HG02981 (cell line): Measurements from ENCODE around the gene APLN.

Source experiments
- ATAC-seq: cut with Tn5 transposase; IDR thresholded peaks from one replicate; pipeline ENCODE4 v1.9.1; 2021; ENCODE audit warnings: mild to moderate bottlenecking, moderate library complexity; ENCODE audit not compliant: unreplicated experiment

Gene APLN

GRCh38 chrX:129642641-129643040 lies 12.1 kb downstream of the APLN start:
- no peak for ATAC-seq

DNA sequence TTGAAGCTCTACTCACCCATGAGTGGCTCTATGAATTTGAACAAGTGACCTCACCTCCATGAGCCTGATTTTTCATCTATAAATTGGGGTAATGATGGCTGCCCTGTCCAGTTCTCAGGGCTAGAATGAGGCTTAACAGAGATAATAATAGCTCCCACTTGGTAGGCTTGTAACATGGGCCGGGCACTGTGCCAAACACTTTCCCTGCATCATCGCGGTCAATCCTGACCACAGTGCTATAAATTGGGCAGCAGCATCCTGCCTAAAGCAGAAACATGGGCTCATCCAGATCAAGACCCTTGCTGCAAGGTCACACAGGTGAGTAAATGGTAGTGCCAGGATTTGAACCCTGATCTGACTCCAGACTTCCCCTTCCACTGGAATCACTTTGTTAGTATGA lies 12.8 kb downstream of the APLN start:
- no peak for ATAC-seq

- no peak for ATAC-seq
Measured at GRCh38 chrX:129641469-129641868, 13.3 kb downstream of the APLN start.

- ATAC-seq, result no peak
Measured at GRCh38 chrX:129640737-129641136, 14.0 kb downstream of the APLN start.

GRCh38 chrX:129638917-129639316 lies 15.8 kb downstream of the APLN start:
- no peak for ATAC-seq

GRCh38 chrX:129637217-129638109 lies 17.3 kb downstream of the APLN start:
- ATAC-seq, result no peak

DNA sequence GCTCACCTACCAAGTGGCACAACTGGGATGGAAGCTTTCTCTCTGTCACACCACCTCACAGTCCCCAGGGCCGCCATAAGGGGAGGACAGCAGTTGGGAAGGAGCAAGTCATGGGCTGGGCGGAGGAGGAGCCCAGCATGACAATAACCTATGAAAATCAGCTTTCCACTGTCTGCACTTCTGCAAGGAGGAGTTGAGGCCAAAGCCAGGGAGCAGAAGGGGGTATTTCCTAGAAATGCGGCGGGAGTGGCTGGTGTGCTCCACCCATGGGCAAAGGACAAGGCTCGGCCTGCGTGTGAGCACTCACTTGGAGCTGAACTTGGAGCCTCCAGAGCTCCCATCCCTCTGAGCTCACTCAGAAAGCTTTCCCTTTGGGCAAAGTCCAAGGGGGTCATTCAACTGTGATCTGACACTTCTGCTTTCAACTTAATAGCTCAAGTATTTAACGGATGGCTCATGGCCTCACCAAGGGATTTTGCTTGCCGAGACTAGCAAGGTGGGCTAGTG lies 18.5 kb downstream of the APLN start:
- no peak for ATAC-seq

- ATAC-seq, result no peak
Measured at GRCh38 chrX:129634541-129634940, 20.2 kb downstream of the APLN start.

DNA sequence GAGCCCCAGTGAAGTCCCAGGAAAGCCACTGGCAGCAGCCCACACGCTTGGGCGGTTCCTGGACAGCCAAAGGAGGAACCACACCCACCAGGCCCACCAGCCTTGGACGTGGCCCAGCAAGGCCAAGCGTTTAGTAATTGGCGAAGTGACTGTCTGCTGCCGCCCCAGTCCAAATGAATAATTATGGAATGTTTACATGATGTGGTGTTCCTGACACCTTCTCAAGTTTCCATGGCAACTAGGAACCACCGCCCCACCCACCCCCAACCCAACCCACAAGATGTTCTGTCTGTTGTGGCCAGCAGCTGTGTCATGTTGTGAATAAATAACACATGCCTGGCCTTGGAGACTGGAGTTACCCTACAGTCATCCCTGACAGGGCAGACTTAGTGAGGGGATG lies 22.3 kb downstream of the APLN start:
- no peak for ATAC-seq

GRCh38 chrX:129631849-129632248 lies 22.9 kb downstream of the APLN start:
- ATAC-seq, result no peak

- no peak for ATAC-seq
Measured at GRCh38 chrX:129629837-129630236, 24.9 kb downstream of the APLN start.

DNA sequence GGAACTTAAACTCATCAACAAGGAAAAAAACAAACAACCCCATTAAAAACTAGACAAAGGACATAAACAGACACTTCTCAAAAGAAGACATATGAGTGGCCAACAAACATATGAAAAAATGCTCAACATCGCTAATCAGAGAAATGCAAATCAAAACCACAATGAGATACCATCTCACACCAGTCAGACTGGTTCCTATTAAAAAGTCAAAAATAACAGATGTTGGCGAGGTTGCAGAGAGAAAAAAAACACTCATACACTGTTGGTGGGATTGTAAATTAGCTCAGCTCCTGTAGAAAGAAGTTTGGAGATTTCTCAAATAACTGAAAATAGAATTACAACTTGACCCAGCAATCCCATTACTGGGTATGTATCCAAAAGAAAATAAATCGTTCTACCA lies 28.7 kb downstream of the APLN start:
- no peak for ATAC-seq

- no peak for ATAC-seq
Measured at GRCh38 chrX:129622757-129623301, 31.9 kb downstream of the APLN start.

- no peak for ATAC-seq
Measured at GRCh38 chrX:129618997-129619396, 35.8 kb downstream of the APLN start.

- no peak for ATAC-seq
Measured at GRCh38 chrX:129617420-129617819, 37.3 kb downstream of the APLN start.

DNA sequence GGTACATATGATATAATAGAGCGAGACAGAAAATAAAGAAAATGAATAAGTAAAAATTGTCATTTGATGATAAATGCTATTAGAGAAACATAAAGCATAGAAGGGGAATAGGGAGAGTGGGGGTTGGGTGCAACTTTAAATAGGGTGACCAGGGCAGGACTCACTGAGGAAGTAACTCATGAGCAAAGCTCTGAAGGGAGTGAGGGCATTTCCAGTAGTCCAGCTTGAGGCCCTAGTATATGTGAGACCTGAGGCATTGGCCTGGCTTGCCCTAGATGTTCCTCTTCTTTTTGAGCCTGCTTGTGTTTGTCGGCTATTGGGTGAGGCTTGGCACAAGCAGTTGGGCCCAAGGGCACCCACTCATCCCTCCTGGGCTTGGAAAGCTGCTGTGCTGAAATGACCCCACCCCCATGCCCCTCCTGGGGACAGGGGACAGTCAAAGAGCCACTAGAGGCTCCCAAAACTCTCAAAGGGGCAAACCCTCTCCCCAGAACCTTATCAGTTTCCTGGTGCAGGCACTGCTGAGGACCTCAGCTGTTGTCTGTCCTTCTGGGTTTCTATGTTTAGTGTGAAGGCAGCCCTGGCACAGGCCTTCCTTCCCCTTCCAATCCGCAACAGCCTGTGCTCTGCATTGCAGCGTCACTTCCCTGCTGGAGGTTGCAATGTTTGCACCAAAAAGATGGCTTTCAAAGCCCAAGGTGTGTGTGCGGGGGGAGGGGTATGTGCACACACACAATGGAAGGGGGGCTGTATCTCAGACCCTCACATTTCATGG lies 40.1 kb downstream of the APLN start:
- ATAC-seq, result no peak

- no peak for ATAC-seq
Measured at GRCh38 chrX:129613596-129613995, 41.2 kb downstream of the APLN start.

- ATAC-seq, result no peak
Measured at GRCh38 chrX:129612396-129612795, 42.4 kb downstream of the APLN start.

- ATAC-seq, result no peak
Measured at GRCh38 chrX:129609395-129609794, 45.4 kb downstream of the APLN start.

GRCh38 chrX:129608496-129608895 lies 46.3 kb downstream of the APLN start:
- no peak for ATAC-seq

- no peak for ATAC-seq
Measured at GRCh38 chrX:129606918-129607317, 47.8 kb downstream of the APLN start.

GRCh38 chrX:129600981-129601424 lies 53.8 kb downstream of the APLN start:
- ATAC-seq, result no peak
